ENCODE results near the gene MRGPRF.

MRGPRF gene

DNA sequence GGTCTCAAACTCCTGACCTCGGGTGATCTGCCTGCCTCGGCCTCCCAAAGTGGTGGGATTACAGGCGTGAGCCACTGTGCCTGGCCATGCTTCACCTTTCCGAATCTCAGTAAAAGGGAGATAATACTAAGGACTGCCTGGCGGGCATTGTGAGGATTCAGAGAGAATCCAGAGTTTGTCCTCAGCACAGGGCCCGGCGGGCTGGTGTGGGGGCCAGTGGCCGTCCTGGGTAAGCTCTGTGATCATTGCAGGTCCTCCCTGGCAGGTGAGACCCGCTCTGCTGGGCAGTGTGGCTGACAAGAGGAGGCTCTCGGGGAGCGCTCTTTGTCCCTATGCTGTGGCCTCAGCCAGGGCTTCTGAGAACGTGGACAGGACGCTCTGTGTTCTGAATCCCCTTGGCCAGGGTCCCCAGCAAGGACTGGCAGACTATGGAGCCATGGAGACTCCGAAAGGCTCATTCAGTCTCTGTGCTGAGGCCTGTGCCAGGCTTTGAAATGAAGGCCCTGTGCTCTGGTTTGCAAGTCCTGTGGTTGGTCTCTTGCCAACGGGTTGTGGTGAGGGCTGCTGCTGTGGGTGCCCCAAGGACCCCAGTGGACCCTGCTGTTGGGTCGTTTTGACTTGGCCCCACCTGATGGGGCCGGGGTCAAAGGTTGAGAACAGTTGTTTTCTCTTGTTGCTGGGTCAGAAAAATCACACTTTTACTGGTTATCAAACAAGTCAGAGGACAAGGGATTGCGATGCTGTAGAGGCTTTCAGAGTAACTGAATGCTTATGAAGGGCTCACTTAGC lies 37.7 kb upstream of the MRGPRF start:
- no peak for DNase-seq

DNA sequence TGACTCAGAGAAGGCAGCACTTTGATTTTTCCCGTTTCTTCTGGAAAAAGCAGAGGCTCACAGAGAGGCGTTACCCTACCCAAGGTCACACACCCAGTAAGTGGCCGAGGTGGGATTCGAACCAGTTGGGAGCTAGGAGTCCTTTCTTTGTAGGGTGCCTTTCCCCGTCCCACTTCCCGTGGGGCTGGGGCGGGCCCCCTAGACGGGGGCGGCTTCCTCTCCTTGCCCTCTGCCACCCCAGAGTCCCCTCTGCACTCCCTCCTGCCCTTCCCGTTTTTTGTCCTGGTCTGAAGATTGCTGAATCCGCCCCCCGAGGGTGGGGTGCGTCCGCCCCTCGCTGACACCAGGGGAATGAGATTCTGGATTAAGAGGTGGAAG lies 36.4 kb upstream of the MRGPRF start:
- peak; percentile 41 for DNase-seq

DNA sequence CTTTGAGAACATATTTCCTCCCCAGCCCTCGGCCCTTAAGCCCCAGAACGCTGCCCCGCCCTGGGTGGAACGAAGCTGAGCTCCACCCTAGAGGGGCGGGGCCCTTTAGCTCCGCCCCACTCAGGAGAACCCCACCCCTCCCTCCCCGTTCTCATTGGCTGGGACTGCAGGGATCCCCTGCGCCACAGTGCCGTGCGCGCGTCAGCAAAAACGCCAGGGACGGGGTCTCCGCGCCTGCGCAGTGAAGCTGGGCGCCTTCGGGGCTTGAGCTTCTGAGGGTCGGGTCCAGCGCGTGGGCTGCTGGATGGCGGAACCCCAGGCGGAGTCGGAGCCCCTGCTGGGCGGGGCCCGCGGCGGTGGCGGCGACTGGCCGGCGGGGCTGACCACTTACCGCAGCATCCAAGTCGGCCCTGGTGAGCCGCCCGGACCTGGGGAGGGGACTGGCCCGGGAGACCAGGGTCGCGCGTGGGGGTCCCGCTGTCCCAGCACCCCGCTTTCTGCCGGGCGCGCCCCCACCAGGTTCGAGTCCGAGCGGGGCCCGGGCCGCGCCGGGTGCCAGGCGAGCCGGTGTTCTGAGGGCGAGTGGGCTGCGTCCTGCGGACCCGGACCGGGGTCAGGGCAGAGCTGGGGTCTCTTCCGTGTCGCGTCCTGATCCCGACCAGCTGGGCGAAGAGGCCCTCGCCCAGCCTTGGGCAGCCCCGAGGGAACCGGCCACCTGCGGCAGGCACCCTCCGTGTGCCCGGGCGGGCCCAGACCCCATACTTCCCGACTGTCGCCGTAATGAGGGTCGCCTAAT lies 35.8 kb upstream of the MRGPRF start, which contains the start of gene TPCN2:
TSS of gene TPCN2 (plus strand) at position 239 of the 796 bp plus-strand sequence. CDS start at position 305, 66 bp downstream.
- DNase-seq: peak; percentile 94

DNA sequence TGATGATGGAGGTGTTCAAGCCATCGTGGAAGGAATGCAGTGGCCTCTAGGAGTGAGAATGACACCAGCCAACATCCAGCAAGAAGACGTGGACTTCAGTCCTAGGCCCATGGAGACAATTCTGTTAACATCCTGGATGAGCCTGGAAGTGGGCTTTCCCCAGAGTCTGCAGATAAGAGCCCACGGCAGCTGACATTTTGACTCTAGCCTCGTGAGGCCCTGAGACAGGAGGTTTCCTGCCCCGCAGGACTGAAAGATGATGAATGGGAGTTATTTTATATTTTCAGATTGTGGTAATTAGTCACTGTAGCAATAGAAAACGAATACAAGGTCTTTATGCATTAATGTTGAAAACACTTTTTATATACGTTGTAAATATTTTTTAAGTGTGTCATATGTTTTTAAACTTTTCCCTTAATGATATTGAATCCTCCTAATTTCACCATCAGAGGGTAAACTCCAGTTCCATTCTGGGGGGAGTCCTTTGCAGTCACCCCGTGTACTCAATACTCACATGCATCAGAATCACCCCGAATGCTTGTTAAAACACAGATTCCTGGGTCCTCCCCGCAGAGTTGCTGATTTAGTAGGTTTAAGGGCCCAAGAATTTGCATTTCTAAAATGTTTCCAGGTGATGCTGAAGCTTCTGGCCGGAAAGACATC lies 35.1 kb upstream of the MRGPRF start:
- no peak for DNase-seq

DNA sequence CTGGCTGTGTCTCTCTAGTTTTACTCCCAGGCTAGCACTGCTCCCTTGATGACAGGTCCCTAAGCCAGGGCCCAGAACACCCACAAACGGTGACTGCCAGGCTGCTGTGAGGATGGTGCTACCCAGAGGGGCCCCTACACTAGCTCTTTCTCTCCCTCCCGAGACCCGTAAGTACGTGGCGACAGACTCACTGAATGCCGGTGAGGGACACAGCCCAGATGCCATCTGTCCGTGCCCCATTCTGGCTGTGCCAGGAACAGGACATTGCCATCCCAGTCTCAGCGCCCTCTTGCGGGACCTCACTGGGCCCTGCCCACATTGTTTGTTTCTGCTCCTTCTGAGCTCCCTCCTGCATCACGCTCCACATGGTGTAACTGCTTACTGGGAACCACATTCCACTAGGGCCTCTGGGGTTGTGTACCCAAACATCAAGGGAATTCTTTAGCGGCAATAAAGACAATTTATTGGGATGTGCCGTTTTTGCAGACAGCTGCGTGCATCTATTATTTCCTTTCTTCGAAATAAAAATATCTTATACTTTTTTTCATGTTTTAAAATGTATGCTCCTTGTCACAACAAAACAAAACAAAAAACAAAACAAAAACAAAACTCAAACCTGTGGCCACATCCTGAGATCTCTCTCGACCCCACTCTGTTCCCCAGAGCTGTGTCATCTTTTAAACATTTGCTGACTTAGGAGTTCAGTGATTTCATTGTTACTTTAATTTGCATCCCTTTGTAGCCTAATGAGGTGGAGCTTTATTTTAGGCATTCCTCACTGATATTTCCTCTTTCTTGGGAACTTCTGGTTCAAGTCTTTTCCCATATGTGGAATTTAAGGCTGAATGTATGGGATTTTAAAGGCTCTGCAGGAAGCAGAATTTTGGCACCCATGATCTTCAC lies 31.3 kb upstream of the MRGPRF start:
- no peak for DNase-seq

DNA sequence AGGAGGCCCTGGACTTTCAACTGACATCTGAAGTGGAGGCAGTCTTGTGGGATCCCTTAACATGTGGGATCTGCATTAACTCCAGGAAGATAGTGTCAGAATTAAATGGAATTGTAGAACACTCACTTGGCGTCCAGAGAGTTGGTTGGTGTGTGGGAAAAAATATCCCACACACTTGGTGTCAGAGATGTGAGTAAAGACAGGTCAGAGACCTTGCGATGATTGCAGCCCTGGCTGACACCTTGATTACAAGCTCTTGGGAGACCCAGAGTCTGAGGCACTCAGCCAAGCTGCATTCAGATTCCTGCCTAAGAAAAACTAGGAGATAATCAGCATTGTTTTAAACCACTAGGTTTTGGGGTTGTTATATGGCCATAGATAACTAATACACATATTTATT lies 28.5 kb upstream of the MRGPRF start:
- no peak for DNase-seq

DNA sequence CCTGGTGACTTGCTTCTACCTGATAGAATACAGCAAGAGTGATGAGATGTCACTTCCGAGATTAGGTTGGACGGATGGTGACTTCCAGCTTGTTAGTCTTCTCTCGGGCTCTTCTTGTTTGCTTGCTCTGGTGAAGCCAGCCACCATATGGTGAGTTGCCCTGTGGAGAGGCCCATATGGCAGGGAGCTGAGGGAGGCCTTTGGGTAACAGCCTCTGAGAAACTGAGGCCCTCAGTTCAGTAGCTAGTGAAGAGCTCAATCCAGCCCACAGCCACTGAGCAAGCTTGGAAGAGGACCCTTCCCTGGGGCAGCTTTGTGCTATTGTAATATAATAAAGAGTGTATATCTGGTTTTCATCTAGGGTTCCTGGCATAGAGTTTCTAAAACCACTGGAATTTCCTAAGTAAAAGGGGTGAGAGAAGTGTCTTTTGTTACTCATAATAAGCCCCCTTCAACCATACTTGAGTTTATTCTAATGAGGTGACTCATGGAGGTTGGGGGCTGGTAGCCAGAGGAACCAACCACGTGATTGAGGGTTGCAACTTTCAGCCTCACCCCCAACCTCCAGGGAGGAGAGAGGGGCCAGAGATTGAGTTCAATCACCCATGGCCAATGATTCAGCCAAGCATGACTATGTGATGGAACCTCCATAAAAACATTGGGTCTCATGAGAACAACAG lies 27.7 kb upstream of the MRGPRF start:
- DNase-seq: no peak

DNA sequence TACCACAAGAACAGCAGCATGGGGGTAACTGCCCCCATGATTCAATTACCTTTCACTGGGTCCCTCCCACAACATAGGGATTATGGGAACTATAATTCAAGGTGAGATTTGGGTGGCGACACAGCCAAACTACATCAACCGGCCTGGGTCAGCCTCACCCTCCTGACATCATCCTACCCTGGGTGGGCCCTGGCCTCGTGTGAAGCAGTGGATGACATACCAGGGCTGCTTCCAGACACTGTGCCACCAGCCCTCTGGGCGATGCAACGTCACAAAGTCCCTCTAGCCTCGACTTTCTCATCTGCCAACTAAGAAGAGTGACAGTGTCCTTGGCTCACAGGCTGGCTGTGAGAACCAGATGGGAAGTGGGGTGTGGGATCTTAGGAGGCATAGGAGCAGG lies 27.0 kb upstream of the MRGPRF start:
- DNase-seq: no peak

DNA sequence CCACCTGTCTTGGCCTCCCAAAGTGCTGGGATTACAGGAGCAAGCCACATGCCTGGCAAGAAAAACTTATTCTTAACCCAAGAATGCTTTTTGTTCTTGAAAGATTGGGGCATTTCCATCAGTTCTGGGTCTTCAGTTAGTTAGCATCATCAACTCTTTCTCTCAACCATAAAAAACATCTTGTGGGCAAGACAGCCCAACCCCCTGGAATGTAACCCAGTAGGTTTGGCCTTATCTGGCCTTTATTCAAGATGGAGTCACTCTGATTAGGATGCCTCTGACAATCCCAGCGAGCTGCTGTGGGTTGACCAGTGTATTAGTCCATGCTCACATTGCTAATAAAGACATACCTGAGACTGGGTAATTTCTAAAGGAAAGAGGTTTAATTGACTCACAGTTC lies 26.5 kb upstream of the MRGPRF start:
- no peak for DNase-seq

DNA sequence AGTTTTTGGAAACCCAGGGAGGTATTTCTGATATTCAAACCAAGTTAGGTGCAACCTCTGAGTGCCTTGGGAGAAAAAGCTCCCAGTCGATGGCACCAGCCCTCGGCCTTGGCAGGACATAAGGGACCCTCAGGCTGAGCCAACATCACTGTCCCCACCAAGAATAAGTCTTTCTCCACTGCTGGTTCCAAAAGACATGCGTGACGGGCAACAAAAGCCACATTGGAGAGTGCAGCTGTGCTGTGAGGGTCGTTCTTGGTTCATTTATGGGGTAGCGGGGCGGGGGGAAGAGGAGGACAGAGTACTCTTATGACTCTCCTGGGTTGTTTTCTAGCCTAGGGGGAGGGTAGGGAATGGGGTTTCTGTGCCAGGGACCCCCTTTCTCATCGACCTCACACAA lies 24.5 kb upstream of the MRGPRF start:
- DNase-seq: no peak

DNA sequence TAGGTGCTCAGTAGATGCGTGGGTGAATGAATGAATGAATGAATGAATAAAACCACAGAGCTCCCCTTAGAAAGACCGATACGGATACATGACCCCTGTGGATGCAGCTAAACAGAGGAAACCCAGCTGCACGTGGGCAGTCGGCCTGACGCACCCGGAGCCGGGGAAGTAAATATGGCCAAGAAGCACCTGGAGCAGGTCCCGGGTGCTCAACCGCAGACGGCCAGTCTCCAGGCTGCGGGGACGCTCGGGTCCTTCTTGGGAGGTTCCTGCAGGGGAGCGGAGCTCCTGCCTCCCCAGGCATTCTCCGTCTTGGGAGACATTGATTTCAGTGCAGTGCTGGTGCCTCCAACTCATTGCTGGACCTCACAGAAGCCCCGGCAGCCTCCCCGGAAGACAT lies 24.0 kb upstream of the MRGPRF start:
- no peak for DNase-seq

DNA sequence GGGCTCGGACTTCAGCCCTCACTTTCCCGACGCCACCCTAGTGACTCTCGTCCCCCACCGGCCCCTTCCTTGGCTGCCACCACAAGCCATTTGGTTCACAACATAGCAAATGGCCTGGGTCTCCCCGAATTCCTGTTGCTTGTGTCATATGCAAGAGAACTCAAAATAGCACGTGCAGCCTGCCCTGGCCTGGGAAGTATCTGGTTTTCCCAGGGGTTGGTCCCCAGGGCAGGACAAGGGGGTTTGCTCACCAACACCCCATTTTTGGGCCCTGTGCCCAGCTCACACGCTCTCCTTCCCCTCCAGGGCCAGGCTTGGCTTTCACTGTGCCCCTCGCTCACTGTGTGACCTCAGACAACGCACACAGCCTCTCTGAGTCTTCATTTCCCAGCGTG lies 22.9 kb upstream of the MRGPRF start:
- DNase-seq: no peak

DNA sequence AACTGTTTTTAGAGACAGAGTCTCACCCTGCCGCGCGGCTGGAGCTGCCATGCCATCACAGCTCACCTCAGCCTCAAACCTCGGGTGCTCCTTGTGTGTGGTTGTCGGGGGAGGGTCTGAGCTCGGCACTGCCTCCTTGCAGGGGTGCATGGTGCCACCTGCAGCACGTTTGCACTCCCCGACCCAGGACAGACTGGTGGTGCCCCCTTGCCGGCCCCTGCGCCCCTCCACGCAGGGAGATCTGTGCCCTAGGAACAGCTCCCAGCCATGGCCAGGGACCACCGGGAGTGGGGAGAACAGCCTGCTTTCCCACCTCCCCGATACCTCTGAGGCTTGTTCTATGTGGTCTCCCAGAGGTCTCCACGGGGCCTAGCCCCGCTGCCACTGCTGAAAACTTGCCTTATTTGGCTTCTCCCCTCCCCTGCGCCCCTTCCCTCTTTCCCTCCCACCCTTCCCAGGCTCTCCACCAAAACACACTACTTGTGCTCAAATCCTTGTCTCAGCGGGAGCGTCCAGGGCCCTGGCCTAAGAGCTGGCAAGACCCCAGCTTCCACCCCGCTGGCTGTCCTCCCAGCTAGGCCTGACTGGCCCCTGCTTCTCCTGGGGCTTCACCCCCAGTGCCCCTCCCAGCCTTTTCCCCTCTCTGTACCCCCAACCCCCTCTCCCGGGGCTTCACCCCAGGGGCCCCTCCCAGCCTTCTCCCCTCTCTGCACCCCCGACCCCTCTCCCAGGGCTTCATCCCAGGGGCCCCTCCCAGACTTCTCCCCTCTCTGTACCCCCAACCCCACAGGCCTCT lies 22.3 kb upstream of the MRGPRF start:
- DNase-seq: no peak

DNA sequence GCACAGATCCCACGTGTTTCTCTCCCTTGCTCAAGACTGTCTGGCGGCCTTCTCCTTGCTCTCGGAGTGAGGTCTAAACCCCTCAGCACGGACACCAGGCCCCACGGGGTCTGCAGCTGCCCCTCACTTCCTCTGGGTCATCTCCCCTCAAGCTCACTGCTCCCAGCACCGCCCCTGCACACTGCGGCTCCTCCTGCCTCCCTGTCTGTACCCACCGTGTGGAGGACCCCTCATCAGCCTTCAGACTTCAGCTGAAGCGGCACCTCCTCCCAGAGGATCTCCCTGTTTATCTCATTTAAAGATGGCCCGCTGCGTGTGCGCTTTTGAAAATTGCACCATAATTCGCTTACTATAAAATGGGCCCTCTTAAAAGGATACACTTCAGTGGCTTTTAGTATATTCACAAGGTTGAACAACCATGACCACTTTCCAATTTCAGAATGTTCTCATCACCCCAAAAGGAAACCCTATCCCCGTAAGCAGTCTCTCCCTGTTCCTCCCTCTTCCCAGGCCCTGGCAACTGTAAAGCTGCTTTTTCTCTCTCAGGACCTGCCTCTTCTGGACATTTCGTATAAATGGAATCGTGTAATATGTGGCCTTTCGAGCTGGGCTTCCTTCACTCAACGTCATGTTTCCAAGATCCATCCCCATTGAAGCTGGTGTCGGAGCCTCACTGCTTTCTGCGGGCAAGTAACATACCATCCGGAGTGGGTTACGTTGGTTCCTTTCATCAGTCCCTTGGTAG lies 21.2 kb upstream of the MRGPRF start:
- no peak for DNase-seq

DNA sequence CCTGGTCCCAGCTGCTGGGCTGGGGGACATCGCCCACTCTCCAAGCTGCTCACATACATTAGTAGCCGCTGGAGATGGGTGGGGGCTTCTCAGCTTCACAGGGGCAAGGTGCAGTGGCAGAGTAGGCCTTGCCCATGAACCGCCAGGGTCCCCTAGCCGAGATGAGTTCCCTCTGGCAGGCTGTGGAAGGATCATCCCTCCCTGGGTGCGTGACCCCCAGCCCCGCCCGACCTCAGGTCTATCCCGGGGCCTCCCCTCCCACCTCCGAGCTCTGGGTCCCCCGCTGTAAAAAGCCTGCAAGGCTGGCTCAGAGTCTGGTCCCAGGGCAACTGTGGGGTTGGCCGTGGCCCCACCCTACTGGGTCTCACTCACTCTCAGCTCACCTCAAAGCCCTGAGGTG lies 20.4 kb upstream of the MRGPRF start:
- no peak for DNase-seq

DNA sequence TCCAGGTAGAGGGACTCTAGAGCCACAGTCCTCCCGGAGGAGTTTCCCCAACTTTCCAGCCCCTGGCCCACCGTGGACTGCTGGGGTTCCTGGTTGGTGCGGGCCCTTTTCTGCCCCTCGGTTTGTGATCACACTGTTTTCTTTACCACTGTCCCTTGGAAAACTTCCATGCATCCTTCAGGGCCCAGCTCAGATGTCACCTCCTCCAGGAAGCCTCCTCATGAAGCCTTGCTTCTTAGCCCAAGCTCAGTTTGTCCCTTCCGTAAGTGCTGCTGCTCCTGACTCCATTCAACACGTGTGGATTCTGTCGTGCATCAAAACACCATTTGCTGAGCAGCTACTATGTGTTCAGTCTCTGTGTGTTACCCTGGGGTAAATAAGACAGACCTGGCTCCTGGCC lies 19.8 kb upstream of the MRGPRF start:
- DNase-seq: no peak

DNA sequence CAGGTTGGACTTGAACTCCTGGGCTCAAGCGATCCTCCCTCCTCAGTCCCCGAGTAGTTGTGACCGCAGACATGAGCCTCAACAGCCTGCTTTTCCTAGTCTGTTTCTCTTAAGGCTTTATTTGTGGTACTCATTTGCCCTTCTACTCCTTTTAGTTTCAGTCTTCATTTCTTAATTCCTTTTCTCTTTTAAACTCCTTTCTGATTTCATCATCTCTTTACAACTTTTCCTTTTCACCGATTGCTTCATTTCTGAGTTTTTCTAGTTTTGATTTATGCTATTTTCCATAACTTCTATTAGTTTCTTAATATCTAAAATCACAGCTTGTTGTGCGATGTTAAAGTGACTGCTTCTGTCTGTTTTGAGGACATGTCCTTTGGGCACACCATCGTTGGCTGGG lies 17.3 kb upstream of the MRGPRF start:
- no peak for DNase-seq

DNA sequence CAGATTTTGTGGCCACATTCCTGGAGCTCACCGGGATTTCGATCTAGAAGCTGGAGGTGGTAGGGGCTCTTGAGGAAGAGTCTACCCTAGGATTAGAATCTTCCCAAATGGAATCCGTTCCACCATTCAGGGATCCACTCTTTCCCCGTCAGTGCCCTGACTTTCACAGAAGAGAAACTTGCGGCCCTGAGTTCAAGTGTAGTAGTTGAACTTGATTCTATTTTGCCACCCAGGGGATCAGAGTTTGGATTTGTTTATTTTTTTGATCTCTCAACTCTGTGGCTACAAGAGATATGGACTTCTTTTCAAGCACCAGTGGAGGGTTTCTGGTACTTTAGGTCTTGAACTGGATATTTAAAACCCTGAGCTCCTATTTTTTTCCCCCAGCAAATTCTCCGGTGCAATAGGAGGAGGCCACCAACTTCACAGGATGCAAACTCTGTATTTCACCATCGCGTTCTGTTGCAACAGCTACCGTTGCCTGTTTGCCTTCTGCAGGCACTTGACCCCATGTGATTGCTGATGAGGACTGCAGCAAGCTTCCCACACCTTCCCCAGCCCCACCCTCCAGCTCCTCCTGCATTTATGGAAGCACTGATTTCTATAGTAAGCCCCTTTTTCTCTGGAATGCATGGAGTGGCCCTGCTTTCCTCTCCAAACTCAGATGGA lies 14.8 kb upstream of the MRGPRF start:
- no peak for DNase-seq

DNA sequence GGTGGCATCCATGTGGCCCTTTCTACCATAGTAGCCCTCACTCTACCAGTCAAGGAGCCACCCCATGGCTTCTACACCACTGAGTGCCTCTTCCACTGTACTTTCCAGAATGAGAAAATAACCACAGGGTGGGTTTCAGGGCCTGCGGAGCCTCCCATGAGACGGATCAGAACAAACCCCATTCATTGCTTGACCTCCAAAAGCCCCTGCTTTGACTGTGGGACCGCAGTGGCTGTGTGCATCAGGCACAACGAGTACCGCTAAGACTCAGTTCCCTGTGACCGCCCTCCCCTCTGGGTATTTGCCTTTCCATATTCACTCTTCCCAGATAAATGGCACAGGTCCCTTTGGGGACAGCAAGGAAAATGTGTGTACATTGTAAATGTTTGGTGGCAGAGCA lies 11.5 kb upstream of the MRGPRF start:
- DNase-seq: no peak

DNA sequence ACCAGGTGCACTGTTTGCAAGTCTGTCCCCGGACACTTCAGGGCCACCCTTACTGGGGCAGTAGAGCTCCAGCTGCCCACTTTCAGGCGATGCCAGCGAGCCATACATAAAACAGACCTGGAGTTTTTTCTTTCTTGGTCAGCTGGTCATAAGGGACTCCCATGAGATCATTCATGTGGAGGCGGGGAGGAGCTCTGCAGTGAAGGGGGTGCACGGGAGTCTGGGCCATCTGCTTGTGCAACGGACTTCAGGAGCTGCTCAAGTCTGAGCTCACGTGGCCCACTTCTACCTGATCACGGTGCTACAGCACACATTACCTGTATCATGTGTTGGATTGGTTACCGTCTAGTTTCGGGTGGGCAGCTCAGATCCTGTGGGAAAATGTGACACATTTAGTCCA lies 9.2 kb upstream of the MRGPRF start:
- no peak for DNase-seq

Data from CD4-positive, alpha-beta T cell treated with Interleukin-17A for 1 hour (primary cell).